ENCODE data around the gene BMX.
A peak's percentile ranks its signal among the peaks of the same experiment; 100 is the strongest.

BMX gene

GRCh38 chrX:15507005-15507404 is 6.4 kb downstream of the BMX start:
- DNase-seq (ENCODE audit: low read depth in 2 of 2) = no peak

GRCh38 chrX:15509845-15510244 is 9.2 kb downstream of the BMX start:
- DNase-seq (ENCODE audit: low read depth in 2 of 2) = no peak

GRCh38 chrX:15511563-15511962 is 11.0 kb downstream of the BMX start:
- no peak for DNase-seq (ENCODE audit: low read depth in 2 of 2)

GRCh38 chrX:15512401-15512965 is 11.9 kb downstream of the BMX start:
- no peak for DNase-seq (ENCODE audit: low read depth in 2 of 2)

DNA sequence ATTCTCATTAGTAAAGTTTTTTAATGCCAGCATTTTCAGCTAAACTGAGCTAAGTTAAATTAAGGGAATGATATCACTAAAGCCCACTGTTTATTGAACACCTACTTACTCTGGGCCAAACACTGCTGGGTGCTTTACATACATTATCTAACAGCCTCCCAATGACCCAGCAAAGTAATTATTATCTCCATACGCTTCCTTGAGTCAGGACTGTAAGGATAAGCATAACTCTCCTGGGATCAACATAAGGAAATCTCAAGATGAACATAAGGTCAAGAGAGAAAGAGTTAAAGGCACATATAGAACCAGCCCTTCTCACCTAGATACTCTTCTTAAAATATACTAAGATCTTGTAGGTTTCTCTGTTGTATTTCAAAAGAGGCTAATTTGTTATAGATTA is 13.7 kb downstream of the BMX start:
- no peak for DNase-seq (ENCODE audit: low read depth in 2 of 2)

- no peak for DNase-seq (ENCODE audit: low read depth in 2 of 2)
Observed at GRCh38 chrX:15515931-15516330, 15.3 kb downstream of the BMX start.

DNA sequence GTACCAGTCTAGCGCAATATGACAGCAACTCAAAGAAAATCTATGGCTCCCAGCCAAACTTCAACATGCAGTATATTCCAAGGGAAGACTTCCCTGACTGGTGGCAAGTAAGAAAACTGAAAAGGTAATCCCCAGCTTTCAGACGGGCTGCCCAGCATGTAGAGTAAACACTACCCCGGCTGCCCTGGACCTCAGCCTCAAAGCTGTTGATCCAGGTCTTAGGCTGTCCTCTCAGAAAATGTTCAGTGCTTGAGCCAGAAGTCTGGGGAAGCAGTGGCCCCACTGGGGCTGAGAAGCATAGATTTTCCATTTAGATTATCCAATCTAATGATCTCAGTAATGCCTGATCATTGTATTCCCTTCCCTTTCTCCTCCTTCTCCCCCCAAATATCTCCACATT is 21.9 kb downstream of the BMX start:
- no peak for DNase-seq (ENCODE audit: low read depth in 2 of 2)

GRCh38 chrX:15523088-15523487 is 22.5 kb downstream of the BMX start:
- no peak for DNase-seq (ENCODE audit: low read depth in 2 of 2)

GRCh38 chrX:15524417-15524816 is 23.8 kb downstream of the BMX start:
- peak in 1 of 2 experiments; percentile 4 for DNase-seq (ENCODE audit: low read depth in 2 of 2)

DNA sequence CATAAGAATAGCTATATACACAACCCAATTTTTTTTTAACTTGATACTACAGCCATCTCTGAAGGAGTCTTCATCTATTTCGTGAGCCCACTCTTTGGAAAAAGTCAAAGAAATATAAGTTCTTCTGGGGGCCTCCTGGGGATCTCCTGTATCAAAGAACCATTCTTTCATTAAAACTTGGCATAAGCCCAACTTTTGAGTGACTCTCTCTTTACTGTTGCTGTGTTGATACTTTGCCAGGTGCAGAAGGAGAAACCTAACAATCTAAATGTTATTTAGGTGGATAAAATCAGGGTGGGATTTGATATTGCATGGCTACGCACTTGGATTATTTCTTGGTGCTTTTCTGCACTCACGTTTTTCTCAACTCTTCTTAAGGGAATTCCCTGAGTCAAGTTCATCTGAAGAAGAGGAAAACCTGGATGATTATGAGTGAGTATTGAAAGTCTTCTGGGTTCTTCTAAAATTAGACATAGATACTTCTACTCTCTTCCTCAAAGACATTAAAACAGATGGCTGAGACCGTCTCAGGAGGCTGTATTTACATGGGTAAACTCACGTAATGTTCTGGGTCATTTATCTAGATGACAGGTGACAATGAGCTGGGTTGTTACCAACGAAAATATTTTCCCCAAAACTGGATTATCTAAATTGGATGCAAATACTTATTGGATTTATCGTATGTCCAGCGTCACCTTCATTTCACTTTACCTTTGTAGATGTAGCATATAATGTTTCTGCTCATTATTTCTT is 25.2 kb downstream of the BMX start:
- no peak for DNase-seq (ENCODE audit: low read depth in 2 of 2)

GRCh38 chrX:15529165-15529564 is 28.6 kb downstream of the BMX start:
- no peak for DNase-seq (ENCODE audit: low read depth in 2 of 2)

- no peak for DNase-seq (ENCODE audit: low read depth in 2 of 2)
Observed at GRCh38 chrX:15530318-15530717, 29.7 kb downstream of the BMX start.

GRCh38 chrX:15546745-15547144 is 46.1 kb downstream of the BMX start:
- DNase-seq (ENCODE audit: low read depth in 2 of 2) = no peak

GRCh38 chrX:15547356-15547755 is 46.7 kb downstream of the BMX start:
- no peak for DNase-seq (ENCODE audit: low read depth in 2 of 2)

GRCh38 chrX:15549189-15550012 is 48.8 kb downstream of the BMX start:
- DNase-seq (ENCODE audit: low read depth in 2 of 2) = no peak

GRCh38 chrX:15559227-15559626 is 58.6 kb downstream of the BMX start:
- DNase-seq (ENCODE audit: low read depth in 2 of 2) = no peak

- no peak for DNase-seq (ENCODE audit: low read depth in 2 of 2)
Observed at GRCh38 chrX:15560924-15561323, 60.3 kb downstream of the BMX start.

DNA sequence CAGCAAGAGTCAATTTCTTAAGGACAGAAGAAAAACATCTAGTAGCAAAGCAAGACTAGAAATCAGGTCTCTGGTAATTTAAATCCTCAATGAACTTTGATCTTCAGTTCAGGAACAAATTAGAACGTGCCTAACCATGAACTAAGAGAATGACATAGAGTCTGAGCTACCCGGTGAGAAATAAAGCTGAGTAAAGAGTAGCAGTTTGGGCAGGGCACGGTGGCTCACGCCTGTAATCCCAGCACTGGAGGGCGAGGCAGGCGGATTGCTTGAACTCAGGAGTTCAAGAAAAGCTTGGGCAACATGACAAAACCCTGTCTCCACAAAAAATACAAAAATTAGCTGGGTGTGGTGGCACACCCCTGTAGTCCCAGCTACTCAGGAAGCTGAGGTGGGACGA is 62.4 kb downstream of the BMX start:
- DNase-seq (ENCODE audit: low read depth in 2 of 2) = no peak

- no peak for DNase-seq (ENCODE audit: low read depth in 2 of 2)
Observed at GRCh38 chrX:15564981-15565579, 64.5 kb downstream of the BMX start.

- DNase-seq (ENCODE audit: low read depth in 2 of 2) = no peak
Observed at GRCh38 chrX:15566244-15566643, 65.6 kb downstream of the BMX start.

GRCh38 chrX:15567267-15567666 is 66.7 kb downstream of the BMX start:
- no peak for DNase-seq (ENCODE audit: low read depth in 2 of 2)

DNA sequence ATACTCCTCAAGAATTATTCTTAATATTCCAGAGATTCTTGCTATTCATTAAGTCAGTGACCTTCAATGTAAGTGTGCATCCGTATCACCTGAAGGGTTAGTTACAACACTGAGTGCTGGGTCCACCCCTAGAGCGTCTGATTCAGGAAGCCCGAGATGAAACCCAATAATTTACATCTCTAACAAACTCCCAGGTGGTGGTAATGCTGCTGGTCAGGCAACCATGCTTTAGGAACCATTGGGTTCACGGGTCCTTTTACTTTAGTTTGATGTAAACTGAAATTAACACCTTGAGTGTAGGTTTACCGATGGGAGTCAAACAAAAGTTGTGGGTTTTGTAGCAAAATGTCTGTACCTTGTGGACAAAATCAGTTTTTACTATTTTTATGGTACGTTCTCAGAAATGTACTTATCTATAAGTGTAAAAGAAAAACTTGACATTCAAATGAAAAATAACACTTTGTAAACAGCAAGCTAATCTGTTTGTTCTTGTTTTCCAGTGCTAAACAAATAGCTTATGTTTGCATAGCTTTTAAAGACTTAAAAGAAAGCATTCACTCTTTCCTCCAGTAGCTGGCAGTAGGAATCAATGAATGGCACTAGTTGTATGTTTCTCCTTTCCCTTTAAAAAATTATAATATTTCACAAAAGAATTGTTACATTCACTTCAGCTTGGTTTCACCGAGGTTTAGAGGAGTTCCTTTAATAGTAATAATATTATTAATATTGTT is 67.4 kb downstream of the BMX start:
- no peak for DNase-seq (ENCODE audit: low read depth in 2 of 2)

Measured in fibroblast of skin of left biceps (primary cell).